Epithelial cell of proximal tubule (primary cell): ENCODE data around the gene ATP1A4. TPM values are rescaled to one million over a fixed set of nuclear protein-coding genes. Genes with fewer than 3 reads are reported as not detected.

Experiments used
- DNase-seq: peaks from one replicate; pipeline ENCODE4 v3.0.0-alpha.2; 2011; ENCODE audit warnings: low read depth
- H3K4me3 ChIP-seq: 2 replicates; pipeline ENCODE4 v1.5.1; 2011; ENCODE audit warnings: low read depth, mild to moderate bottlenecking, low read length
- total RNA-seq: library from RNA; depleted of rRNA; stranded (reverse); fragments of >200 nt; gene quantifications from 2 replicates; pipeline ENCODE4 v1.2.3, GENCODE V29; 2015
- TF ChIP-seq, protein P1 (sequence below): conservative IDR thresholded peaks from 2 replicates; pipeline ENCODE4 v1.5.1; 2012; ENCODE audit warnings: low read depth, mild to moderate bottlenecking, low read length

ATP1A4 gene
- total RNA-seq, 1 donor from 2014 or later = not detected

DNA sequence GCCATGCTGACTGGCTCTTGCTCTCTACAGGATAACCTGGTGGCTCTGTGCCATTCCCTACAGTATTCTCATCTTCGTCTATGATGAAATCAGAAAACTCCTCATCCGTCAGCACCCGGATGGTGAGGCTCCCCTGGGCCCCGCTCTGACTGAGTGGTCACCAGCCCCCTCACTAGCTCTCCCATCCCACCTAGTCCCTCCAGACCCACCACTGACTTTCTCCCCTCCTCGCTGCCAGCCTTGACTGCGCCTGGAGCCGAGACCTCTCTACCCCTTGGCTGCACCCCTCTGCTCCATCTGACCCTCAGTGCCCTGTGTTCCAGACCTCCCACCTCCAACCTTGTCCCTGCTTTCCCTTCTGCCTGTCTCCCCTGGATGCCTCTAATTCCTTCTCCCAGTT lies 34.8 kb downstream of the ATP1A4 start:
- no peak for DNase-seq
- no peak overlapping the region for H3K4me3 ChIP-seq
- TF ChIP-seq, protein P1, sequence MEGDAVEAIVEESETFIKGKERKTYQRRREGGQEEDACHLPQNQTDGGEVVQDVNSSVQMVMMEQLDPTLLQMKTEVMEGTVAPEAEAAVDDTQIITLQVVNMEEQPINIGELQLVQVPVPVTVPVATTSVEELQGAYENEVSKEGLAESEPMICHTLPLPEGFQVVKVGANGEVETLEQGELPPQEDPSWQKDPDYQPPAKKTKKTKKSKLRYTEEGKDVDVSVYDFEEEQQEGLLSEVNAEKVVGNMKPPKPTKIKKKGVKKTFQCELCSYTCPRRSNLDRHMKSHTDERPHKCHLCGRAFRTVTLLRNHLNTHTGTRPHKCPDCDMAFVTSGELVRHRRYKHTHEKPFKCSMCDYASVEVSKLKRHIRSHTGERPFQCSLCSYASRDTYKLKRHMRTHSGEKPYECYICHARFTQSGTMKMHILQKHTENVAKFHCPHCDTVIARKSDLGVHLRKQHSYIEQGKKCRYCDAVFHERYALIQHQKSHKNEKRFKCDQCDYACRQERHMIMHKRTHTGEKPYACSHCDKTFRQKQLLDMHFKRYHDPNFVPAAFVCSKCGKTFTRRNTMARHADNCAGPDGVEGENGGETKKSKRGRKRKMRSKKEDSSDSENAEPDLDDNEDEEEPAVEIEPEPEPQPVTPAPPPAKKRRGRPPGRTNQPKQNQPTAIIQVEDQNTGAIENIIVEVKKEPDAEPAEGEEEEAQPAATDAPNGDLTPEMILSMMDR = no peak

DNA sequence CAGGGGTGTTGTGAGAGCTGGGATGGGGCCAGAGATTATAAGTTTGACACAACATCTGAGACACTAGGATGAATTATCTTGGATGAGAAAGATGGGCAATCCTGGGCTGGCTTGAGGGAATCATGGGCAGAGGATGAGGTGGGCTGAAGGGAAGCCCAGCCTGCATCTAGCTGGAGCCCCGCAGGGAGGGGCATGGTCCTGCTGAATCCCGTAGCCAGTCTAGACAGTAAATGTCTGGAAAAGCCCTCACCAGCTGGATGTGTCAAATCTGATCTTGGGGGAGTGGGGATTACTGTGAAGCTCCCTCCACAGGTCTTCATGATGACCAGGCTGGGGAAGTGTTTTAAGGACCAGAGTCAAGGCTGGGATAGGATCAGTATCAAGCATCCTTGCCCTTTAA lies 35.3 kb downstream of the ATP1A4 start:
- DNase-seq = no peak
- TF ChIP-seq, protein P1 = no peak
- no peak overlapping the region for H3K4me3 ChIP-seq

DNA sequence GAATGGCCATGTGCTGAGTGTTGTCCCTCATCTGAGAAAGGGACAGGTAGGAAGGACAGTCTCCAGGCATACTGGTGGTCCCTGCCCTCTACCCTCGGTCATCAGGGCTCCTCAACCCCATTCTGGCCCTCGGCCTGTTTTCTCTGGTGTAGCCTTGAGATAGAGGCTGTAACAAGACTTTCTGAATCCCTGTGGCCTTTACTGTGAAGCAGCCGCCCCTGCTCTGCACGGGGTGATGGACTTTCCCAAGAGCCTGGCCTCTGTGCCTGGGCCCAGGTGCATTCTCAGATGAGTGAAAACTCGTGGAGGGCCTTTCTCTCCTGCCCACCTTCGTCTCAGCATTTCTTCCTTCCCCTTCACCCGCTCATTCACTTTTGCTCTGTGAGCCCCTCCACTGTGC lies 36.0 kb downstream of the ATP1A4 start:
- DNase-seq = no peak
- H3K4me3 ChIP-seq = no peak overlapping the region
- TF ChIP-seq, protein P1 = no peak

DNA sequence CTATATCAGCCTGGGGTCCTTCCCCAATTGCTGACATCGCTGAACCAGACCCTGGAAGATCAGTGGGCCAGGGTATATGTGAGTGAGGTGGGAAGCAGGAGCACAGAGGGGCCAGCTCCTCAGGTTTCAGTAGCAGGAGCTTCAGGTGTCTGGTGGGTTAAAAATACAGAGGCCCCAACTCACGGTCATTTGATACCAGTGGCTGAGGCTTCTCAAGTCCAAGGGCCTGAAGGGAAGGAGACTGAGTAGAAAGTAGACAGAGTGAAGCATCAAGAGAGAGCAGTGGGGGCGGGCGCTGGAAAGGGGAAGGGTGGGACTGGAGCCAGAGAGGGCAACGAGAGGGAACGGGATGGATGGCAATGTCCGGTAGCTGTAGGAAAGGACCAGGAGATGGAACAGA lies 36.9 kb downstream of the ATP1A4 start:
- H3K4me3 ChIP-seq = no peak overlapping the region
- TF ChIP-seq, protein P1 = no peak
- no peak for DNase-seq

DNA sequence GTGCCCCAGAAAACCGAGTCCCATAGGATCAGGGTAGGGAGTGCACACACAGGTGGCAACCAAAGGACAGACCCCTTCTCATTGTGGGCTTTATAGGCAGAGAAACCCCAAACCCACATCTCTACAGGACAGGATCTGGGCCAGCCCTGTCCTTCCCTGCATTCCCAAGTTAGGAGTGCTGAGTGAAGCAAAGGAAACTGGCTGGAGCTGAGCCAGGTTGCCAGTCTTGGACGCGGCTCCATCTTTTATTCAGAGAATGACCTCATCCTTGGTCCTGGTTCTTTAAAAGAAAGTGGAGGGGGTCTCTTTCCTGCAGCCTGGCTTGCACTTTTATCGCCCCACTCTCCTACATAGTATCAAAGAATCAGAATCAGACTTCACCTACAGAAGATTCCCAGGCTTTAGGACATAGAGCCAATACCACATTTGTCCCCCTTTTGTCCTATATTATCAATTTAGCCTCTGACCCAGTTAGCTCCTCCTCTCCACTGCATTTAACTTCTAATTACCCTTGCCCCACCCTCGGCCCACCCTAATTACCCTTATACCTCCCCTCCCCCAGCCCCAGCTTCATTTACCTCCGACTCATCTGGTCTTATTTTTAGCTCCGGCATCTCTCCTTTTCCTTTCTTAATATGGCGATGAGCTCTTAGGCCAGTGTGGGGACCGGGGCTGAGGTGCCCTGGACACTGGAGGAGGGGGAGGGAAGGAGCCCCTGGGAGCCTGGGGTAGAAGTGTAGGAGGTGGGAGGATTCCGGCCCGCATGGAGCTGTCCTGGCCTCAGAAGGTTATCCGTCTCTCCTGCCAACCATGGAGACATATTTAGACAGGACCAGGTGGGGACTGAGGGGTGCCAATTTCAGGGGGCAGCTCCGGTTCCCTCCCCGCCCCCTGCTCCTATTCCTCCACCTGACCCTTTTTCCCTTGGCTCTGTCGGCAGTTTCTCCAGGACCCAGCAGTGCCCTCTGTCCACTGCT lies 38.5 kb downstream of the ATP1A4 start, which contains the start of gene CASQ1:
TSS of gene CASQ1 (plus strand) at position 927 of the 977 bp plus-strand sequence. CDS start 177 bp downstream, outside the sequence.
- no peak for DNase-seq
- H3K4me3 ChIP-seq = no peak within 1 kb of the TSS
- TF ChIP-seq, protein P1 = no peak

DNA sequence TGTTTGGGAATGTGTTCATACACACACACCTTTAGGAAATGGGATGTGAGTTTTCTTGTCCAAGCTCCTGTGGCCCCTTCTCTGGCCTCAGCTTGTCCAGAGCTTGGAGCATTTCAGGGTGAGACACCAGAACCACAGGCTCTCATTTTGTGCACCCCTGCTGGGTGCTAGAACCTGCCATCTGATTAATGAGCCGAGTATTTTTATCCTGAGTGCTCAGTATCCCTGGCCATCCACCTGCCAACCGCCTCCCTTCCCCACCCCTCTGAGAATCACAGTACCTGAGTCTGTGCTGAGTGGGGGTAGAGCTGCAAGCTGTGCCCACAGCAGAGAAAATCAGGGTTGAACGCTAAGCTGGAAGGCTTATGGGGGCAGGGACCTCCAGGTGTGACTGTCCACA lies 40.4 kb downstream of the ATP1A4 start:
- no peak for DNase-seq
- H3K4me3 ChIP-seq = no peak overlapping the region
- TF ChIP-seq, protein P1 = no peak
